HG03571 (cell line): Measurements from ENCODE around the gene ARHGAP26.

ENCODE experiments used
- ATAC-seq: cut with Tn5 transposase; IDR thresholded peaks from one replicate; pipeline ENCODE4 v1.9.1; 2021; ENCODE audit not compliant: unreplicated experiment

The ARHGAP26 gene

GRCh38 chr5:142870532-142871362 is 100.6 kb downstream of the ARHGAP26 start:
- ATAC-seq, result no peak

GRCh38 chr5:142871363-142872193 is 101.4 kb downstream of the ARHGAP26 start:
- no peak for ATAC-seq

GRCh38 chr5:142872217-142872616 is 102.0 kb downstream of the ARHGAP26 start:
- no peak for ATAC-seq

- ATAC-seq, result no peak
These were observed 102.6 kb downstream of the ARHGAP26 start for GRCh38 chr5:142872795-142873194.

GRCh38 chr5:142873831-142874230 is 103.7 kb downstream of the ARHGAP26 start:
- ATAC-seq, result no peak

- ATAC-seq, result no peak
These were observed 104.4 kb downstream of the ARHGAP26 start for GRCh38 chr5:142874540-142874939.

GRCh38 chr5:142875936-142876335 is 105.8 kb downstream of the ARHGAP26 start:
- no peak for ATAC-seq

- ATAC-seq, result no peak
These were observed 106.6 kb downstream of the ARHGAP26 start for GRCh38 chr5:142876817-142877216.

- ATAC-seq, result no peak
These were observed 107.9 kb downstream of the ARHGAP26 start for GRCh38 chr5:142878111-142878510.

- no peak for ATAC-seq
These were observed 108.5 kb downstream of the ARHGAP26 start for GRCh38 chr5:142878638-142879037.

GRCh38 chr5:142881076-142881783 is 111.1 kb downstream of the ARHGAP26 start:
- ATAC-seq, result no peak

- ATAC-seq, result no peak
These were observed 111.6 kb downstream of the ARHGAP26 start for GRCh38 chr5:142881784-142882126.

GRCh38 chr5:142883025-142883424 is 112.8 kb downstream of the ARHGAP26 start:
- no peak for ATAC-seq

GRCh38 chr5:142883438-142883837 is 113.3 kb downstream of the ARHGAP26 start:
- ATAC-seq, result no peak

- no peak for ATAC-seq
These were observed 113.9 kb downstream of the ARHGAP26 start for GRCh38 chr5:142884029-142884428.

- ATAC-seq, result no peak
These were observed 116.0 kb downstream of the ARHGAP26 start for GRCh38 chr5:142886211-142886610.

GRCh38 chr5:142886956-142887355 is 116.8 kb downstream of the ARHGAP26 start:
- ATAC-seq, result no peak

- no peak for ATAC-seq
These were observed 118.4 kb downstream of the ARHGAP26 start for GRCh38 chr5:142888469-142889085.

GRCh38 chr5:142892021-142892420 is 121.8 kb downstream of the ARHGAP26 start:
- ATAC-seq, result no peak

GRCh38 chr5:142894315-142894714 is 124.1 kb downstream of the ARHGAP26 start:
- ATAC-seq, result no peak

GRCh38 chr5:142894749-142895148 is 124.6 kb downstream of the ARHGAP26 start:
- no peak for ATAC-seq
